Stimulated activated effector memory CD8-positive, alpha-beta T cell treated with anti-CD3 and anti-CD28 coated beads, Interleukin-12 subunit alpha, Interleukin-12 subunit beta, amount 100 ng/mL, for 72 hours (primary cell): ENCODE measurements around the gene KARS1.
"Not testable (repeated sequence)": the region's sequence is repeated elsewhere in the genome, so short reads cannot be mapped to it uniquely, and the experiment has no call there.

Experiments
- ATAC-seq: fragments of 150-1000 bp; cut with Tn5 transposase; 2 replicates; pipeline ENCODE4 v1.10.0; 2021
- DNase-seq, 2 donors: peaks; one replicate each; pipeline ENCODE4 v3.0.0; 2021 to 2022; ENCODE audit warnings: low spot score in 2 of 2
- H3K27ac Mint-ChIP-seq: one replicate; pipeline ENCODE4 v1.8.0; 2022; ENCODE audit warnings: mild to moderate bottlenecking, mixed read lengths
- H3K36me3 Mint-ChIP-seq: one replicate; pipeline ENCODE4 v1.8.0; 2022; ENCODE audit warnings: mild to moderate bottlenecking, mixed read lengths
- H3K4me1 Mint-ChIP-seq: one replicate; pipeline ENCODE4 v1.8.0; 2022; ENCODE audit warnings: mixed read lengths
- H3K4me3 Mint-ChIP-seq: one replicate; pipeline ENCODE4 v1.8.0; 2022; ENCODE audit warnings: mild to moderate bottlenecking, mixed read lengths
- H3K9me3 Mint-ChIP-seq: one replicate; pipeline ENCODE4 v1.8.0; 2022; ENCODE audit warnings: mixed read lengths

KARS1 gene

GRCh38 chr16:75614066-75614897 is 33.2 kb downstream of the KARS1 start:
- peaks cover 38% of the 10 kb centered on the region for H3K4me1 Mint-ChIP-seq
- H3K36me3 Mint-ChIP-seq: peaks cover 98% of the 10 kb centered on the region
- no peak overlapping the region for H3K27ac Mint-ChIP-seq
- H3K4me3 Mint-ChIP-seq: no peak overlapping the region
- H3K9me3 Mint-ChIP-seq: no peaks in the 10 kb centered on the region
- ATAC-seq: no peak
- no peak for DNase-seq

GRCh38 chr16:75606507-75606906 is 41.0 kb downstream of the KARS1 start:
- DNase-seq: no peak
- Mint-ChIP-seq H3K27ac (no peak overlapping the region), H3K9me3 (peaks cover 3% of the 10 kb centered on the region), H3K4me1 (peaks cover 7% of the 10 kb centered on the region), H3K36me3 (peaks cover 85% of the 10 kb centered on the region), H3K4me3 (no peak overlapping the region)
- no peak for ATAC-seq

- no peak for DNase-seq
- ATAC-seq: no peak
- H3K9me3 Mint-ChIP-seq: peaks cover 3% of the 10 kb centered on the region
- no peak overlapping the region for H3K4me3 Mint-ChIP-seq
- H3K27ac Mint-ChIP-seq: no peak overlapping the region
- H3K4me1 Mint-ChIP-seq: peaks cover 7% of the 10 kb centered on the region
- peaks cover 97% of the 10 kb centered on the region for H3K36me3 Mint-ChIP-seq
These were observed 44.2 kb downstream of the KARS1 start for GRCh38 chr16:75603241-75603640.

- no peak for ATAC-seq
- Mint-ChIP-seq H3K36me3 (peaks cover 96% of the 10 kb centered on the region), H3K27ac (no peak overlapping the region)
These were observed 47.8 kb downstream of the KARS1 start for GRCh38 chr16:75599452-75600277.

GRCh38 chr16:75593825-75594820 is 53.3 kb downstream of the KARS1 start:
- H3K4me3 Mint-ChIP-seq: no peak overlapping the region

More at GRCh38 chr16:75599452-75600277, 47.8 kb downstream of the KARS1 start:
- DNase-seq: no peak
- peaks cover 3% of the 10 kb centered on the region for H3K9me3 Mint-ChIP-seq
- H3K4me3 Mint-ChIP-seq: no peak overlapping the region
- H3K4me1 Mint-ChIP-seq: peaks cover 9% of the 10 kb centered on the region

GRCh38 chr16:75593308-75593707 is 54.2 kb downstream of the KARS1 start:
- no peak for ATAC-seq
- peaks cover 41% of the 10 kb centered on the region for H3K36me3 Mint-ChIP-seq
- H3K4me1 Mint-ChIP-seq: peaks cover 14% of the 10 kb centered on the region
- DNase-seq: no peak
- peak overlapping the region; percentile 74 for H3K27ac Mint-ChIP-seq
- H3K9me3 Mint-ChIP-seq: no peaks in the 10 kb centered on the region
- H3K4me3 Mint-ChIP-seq: no peak overlapping the region

More at GRCh38 chr16:75593825-75594820, 53.3 kb downstream of the KARS1 start:
- Mint-ChIP-seq H3K36me3 (peaks cover 44% of the 10 kb centered on the region), H3K9me3 (no peaks in the 10 kb centered on the region), H3K27ac (peak overlapping the region; percentile 74), H3K4me1 (peaks cover 14% of the 10 kb centered on the region)
- no peak for DNase-seq
- ATAC-seq: peak; percentile 93

- peaks cover 28% of the 10 kb centered on the region for H3K36me3 Mint-ChIP-seq
- not testable (repeated sequence) for ATAC-seq, DNase-seq, H3K4me3 Mint-ChIP-seq, H3K27ac Mint-ChIP-seq, H3K9me3 Mint-ChIP-seq
- H3K4me1 Mint-ChIP-seq: peaks cover 14% of the 10 kb centered on the region
These were observed 55.5 kb downstream of the KARS1 start for GRCh38 chr16:75591927-75592326.

GRCh38 chr16:75590920-75591843 is 56.3 kb downstream of the KARS1 start:
- Mint-ChIP-seq H3K4me3 (no peak overlapping the region), H3K9me3 (no peaks in the 10 kb centered on the region), H3K36me3 (peaks cover 22% of the 10 kb centered on the region), H3K27ac (no peak overlapping the region), H3K4me1 (peaks cover 14% of the 10 kb centered on the region)
- DNase-seq (no peak), ATAC-seq (no peak)

- no peak overlapping the region for H3K27ac Mint-ChIP-seq
- no peak overlapping the region for H3K4me3 Mint-ChIP-seq
- H3K9me3 Mint-ChIP-seq: no peaks in the 10 kb centered on the region
- DNase-seq (no peak), ATAC-seq (no peak)
- H3K4me1 Mint-ChIP-seq: peaks cover 23% of the 10 kb centered on the region
- H3K36me3 Mint-ChIP-seq: peaks cover 6% of the 10 kb centered on the region
These were observed 58.2 kb downstream of the KARS1 start for GRCh38 chr16:75589306-75589705.

- H3K4me1 Mint-ChIP-seq: peaks cover 21% of the 10 kb centered on the region
- H3K36me3 Mint-ChIP-seq: peaks cover 6% of the 10 kb centered on the region
- ATAC-seq: no peak
- no peak overlapping the region for H3K4me3 Mint-ChIP-seq
- DNase-seq: no peak
- H3K9me3 Mint-ChIP-seq: no peaks in the 10 kb centered on the region
- no peak overlapping the region for H3K27ac Mint-ChIP-seq
These were observed 58.7 kb downstream of the KARS1 start for GRCh38 chr16:75588716-75589115.

- Mint-ChIP-seq H3K4me1 (peaks cover 18% of the 10 kb centered on the region), H3K4me3 (no peak overlapping the region), H3K9me3 (no peaks in the 10 kb centered on the region), H3K27ac (peak overlapping the region; percentile 61), H3K36me3 (peaks cover 29% of the 10 kb centered on the region)
- ATAC-seq (no peak), DNase-seq (no peak)
These were observed 63.4 kb downstream of the KARS1 start for GRCh38 chr16:75584108-75584507.

- H3K9me3 Mint-ChIP-seq: no peaks in the 10 kb centered on the region
- H3K27ac Mint-ChIP-seq: peak overlapping the region; percentile 33
- ATAC-seq (no peak), DNase-seq (no peak)
- peaks cover 16% of the 10 kb centered on the region for H3K4me1 Mint-ChIP-seq
- H3K4me3 Mint-ChIP-seq: no peak overlapping the region
- peaks cover 62% of the 10 kb centered on the region for H3K36me3 Mint-ChIP-seq
These were observed 68.1 kb downstream of the KARS1 start for GRCh38 chr16:75579281-75579834.

GRCh38 chr16:75578725-75579124 is 68.7 kb downstream of the KARS1 start:
- no peak for DNase-seq
- H3K27ac Mint-ChIP-seq: peak overlapping the region; percentile 33
- H3K4me1 Mint-ChIP-seq: peaks cover 12% of the 10 kb centered on the region
- no peak for ATAC-seq
- H3K36me3 Mint-ChIP-seq: peaks cover 68% of the 10 kb centered on the region
- H3K9me3 Mint-ChIP-seq: no peaks in the 10 kb centered on the region
- no peak overlapping the region for H3K4me3 Mint-ChIP-seq

GRCh38 chr16:75578212-75578611 is 69.3 kb downstream of the KARS1 start:
- no peak for DNase-seq
- ATAC-seq: no peak
- H3K9me3 Mint-ChIP-seq: no peaks in the 10 kb centered on the region
- no peak overlapping the region for H3K4me3 Mint-ChIP-seq
- H3K27ac Mint-ChIP-seq: peak overlapping the region; percentile 33
- peaks cover 73% of the 10 kb centered on the region for H3K36me3 Mint-ChIP-seq
- H3K4me1 Mint-ChIP-seq: peaks cover 15% of the 10 kb centered on the region
